Measurements from ENCODE around the gene CHST11.

Gene CHST11

DNA sequence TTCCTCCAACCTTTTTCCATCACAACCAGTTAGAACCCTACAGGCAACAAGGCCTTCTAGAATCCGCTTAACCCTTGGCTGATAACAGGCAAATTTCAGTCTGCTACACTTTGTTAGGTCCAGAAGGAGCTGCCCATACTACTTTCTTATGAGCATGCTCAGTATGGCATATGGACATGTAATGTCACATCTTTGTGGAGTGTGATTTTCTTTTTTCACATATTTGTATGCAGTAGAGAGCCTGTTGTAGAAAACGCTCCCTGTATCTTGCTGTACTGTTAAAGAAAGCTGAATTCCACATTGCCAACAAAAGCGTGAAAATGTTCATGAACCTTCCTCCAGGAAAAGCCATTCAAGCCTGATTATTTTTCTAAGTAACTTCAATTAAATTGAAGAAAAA, 304.9 kb downstream of the CHST11 start:
- TF ChIP-seq, protein P1, sequence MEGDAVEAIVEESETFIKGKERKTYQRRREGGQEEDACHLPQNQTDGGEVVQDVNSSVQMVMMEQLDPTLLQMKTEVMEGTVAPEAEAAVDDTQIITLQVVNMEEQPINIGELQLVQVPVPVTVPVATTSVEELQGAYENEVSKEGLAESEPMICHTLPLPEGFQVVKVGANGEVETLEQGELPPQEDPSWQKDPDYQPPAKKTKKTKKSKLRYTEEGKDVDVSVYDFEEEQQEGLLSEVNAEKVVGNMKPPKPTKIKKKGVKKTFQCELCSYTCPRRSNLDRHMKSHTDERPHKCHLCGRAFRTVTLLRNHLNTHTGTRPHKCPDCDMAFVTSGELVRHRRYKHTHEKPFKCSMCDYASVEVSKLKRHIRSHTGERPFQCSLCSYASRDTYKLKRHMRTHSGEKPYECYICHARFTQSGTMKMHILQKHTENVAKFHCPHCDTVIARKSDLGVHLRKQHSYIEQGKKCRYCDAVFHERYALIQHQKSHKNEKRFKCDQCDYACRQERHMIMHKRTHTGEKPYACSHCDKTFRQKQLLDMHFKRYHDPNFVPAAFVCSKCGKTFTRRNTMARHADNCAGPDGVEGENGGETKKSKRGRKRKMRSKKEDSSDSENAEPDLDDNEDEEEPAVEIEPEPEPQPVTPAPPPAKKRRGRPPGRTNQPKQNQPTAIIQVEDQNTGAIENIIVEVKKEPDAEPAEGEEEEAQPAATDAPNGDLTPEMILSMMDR (IDR thresholded peaks at IDR 0.05; ENCODE audit: control insufficient read depth, extremely low read depth, insufficient read depth) = no peak
- no peak for DNase-seq (ENCODE audit: low read depth)
- H3K4me3 ChIP-seq (ENCODE audit: low read depth, low read length) = no peak overlapping the region

- DNase-seq (ENCODE audit: low read depth) = no peak
- TF ChIP-seq, protein P1 (IDR thresholded peaks at IDR 0.05; ENCODE audit: control insufficient read depth, extremely low read depth, insufficient read depth) = no peak
- H3K4me3 ChIP-seq (ENCODE audit: low read depth, low read length) = no peak overlapping the region
Observed at GRCh38 chr12:104763168-104763805, 306.5 kb downstream of the CHST11 start.

DNA sequence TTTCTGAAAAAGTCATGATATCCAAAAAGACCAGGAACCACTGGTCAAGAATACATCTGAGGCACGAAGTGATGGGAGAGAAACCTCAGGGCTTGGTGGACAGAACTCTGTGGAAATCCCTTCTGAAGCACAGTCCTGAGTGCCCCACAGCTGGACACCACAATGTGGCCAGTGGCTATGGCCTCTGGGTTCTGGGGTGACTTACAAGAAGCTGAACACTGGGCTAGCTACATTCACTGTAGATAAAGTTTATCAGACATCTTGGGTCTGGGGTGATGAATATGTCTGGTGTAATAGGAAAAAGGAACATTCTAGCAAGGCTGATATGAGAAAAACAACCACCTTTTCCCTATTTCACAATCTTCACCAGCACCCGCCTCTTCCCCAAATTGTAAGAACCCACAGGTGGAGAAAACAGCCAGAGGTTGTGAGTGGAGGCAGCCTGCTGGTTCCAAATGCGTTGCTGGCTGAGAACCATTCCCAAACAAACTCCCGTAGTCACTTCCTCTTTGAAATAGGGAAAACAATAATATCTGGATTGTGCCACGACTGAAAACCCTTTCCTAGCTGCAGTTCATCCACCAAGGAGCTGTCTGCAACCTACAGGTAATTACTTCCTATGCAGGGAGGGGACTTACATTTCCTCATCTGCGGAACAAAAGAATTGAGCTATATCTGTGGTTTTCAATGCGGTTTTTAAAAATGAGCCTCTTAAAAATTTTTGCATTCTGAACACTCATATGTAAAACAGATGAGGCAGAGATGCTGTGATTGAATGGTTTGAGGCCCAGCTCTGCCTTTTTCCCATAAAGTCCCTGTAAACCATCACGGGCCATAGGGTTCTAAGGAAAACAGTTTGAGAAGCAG, 307.7 kb downstream of the CHST11 start:
- TF ChIP-seq, protein P1 (IDR thresholded peaks at IDR 0.05; ENCODE audit: control insufficient read depth, extremely low read depth, insufficient read depth) = no peak
- DNase-seq (ENCODE audit: low read depth) = no peak
- no peak overlapping the region for H3K4me3 ChIP-seq (ENCODE audit: low read depth, low read length)

DNA sequence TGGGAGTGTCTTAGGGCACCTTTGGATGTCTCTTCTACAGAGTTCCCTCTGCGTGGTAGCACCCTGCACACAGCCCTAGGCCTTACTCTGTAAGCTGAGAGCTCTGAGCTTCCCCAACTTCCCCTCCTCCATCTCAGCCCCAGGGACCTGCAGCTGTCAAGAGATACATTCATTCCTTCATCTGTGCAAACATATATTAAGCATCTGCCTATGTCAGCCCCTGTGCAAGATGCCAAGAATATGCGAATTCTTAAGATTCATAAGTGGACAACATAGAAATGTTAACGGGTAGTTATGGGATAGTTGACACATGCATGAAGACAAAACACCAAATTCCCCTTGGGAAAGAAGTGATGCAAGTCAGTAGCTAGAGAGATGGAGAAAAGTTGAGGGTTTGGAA, 310.5 kb downstream of the CHST11 start:
- H3K4me3 ChIP-seq (ENCODE audit: low read depth, low read length) = no peak overlapping the region
- DNase-seq (ENCODE audit: low read depth) = no peak
- TF ChIP-seq, protein P1 (IDR thresholded peaks at IDR 0.05; ENCODE audit: control insufficient read depth, extremely low read depth, insufficient read depth) = no peak

DNA sequence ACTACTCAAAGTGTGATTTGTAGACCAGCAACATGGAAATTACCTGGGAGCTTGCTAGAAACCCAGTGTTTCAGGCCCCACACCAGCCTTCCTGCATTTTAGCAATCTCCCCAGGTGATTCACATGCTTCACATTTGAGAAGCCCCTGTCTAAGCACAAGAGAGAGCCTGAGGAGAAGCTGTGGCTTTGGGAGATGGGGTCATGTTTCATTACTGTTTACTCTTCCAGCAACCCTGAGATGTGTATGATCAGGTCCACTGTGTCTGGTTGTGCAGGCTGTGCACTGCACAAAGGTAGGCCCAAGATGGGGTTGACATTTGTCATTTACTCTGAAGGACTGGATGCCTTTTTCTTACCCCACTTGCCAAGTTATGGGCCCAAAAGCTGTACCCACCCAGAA, 311.3 kb downstream of the CHST11 start:
- TF ChIP-seq, protein P1 (IDR thresholded peaks at IDR 0.05; ENCODE audit: control insufficient read depth, extremely low read depth, insufficient read depth) = no peak
- H3K4me3 ChIP-seq (ENCODE audit: low read depth, low read length) = no peak overlapping the region
- DNase-seq (ENCODE audit: low read depth) = no peak

GRCh38 chr12:104769144-104769561, 312.4 kb downstream of the CHST11 start:
- no peak for DNase-seq (ENCODE audit: low read depth)
- H3K4me3 ChIP-seq (ENCODE audit: low read depth, low read length) = no peak overlapping the region
- TF ChIP-seq, protein P1 (IDR thresholded peaks at IDR 0.05; ENCODE audit: control insufficient read depth, extremely low read depth, insufficient read depth) = no peak
